HG03280 (cell line): ENCODE results near the gene PLPP6.
"Not testable (repeated sequence)": the region's sequence is repeated elsewhere in the genome, so short reads cannot be mapped to it uniquely, and the experiment has no call there.

Experiments
- ATAC-seq: cut with Tn5 transposase; IDR thresholded peaks from one replicate; pipeline ENCODE4 v1.9.1; 2021; ENCODE audit warnings: mild to moderate bottlenecking, moderate library complexity; ENCODE audit not compliant: unreplicated experiment

The PLPP6 gene

GRCh38 chr9:4662108-4662988 is at the start of gene PLPP6:
PLPP6 (plus strand) TSS chr9:4662294; CDS start chr9:4662376, 82 bp downstream.
- ATAC-seq: peak; percentile 81

GRCh38 chr9:4614627-4615026 is 47.5 kb upstream of the PLPP6 start:
- ATAC-seq: no peak

- no peak for ATAC-seq
These were observed 46.8 kb upstream of the PLPP6 start for GRCh38 chr9:4615251-4615650.

- no peak for ATAC-seq
These were observed 46.3 kb upstream of the PLPP6 start for GRCh38 chr9:4615778-4616177.

GRCh38 chr9:4617752-4618151 is 44.3 kb upstream of the PLPP6 start:
- no peak for ATAC-seq

- no peak for ATAC-seq
These were observed 43.4 kb upstream of the PLPP6 start for GRCh38 chr9:4618700-4619099.

GRCh38 chr9:4620057-4620765 is 41.9 kb upstream of the PLPP6 start:
- no peak for ATAC-seq

- ATAC-seq: no peak
These were observed 41.1 kb upstream of the PLPP6 start for GRCh38 chr9:4620881-4621555.

GRCh38 chr9:4622016-4622415 is 40.1 kb upstream of the PLPP6 start:
- ATAC-seq: no peak

- ATAC-seq: no peak
These were observed 31.3 kb upstream of the PLPP6 start for GRCh38 chr9:4630836-4631235.

GRCh38 chr9:4638968-4639367 is 23.1 kb upstream of the PLPP6 start:
- no peak for ATAC-seq

- ATAC-seq: no peak
These were observed 22.7 kb upstream of the PLPP6 start for GRCh38 chr9:4639420-4639819.

- no peak for ATAC-seq
These were observed 22.1 kb upstream of the PLPP6 start for GRCh38 chr9:4640027-4640426.

- ATAC-seq: no peak
These were observed 19.7 kb upstream of the PLPP6 start for GRCh38 chr9:4642351-4642750.

- no peak for ATAC-seq
These were observed 8.0 kb upstream of the PLPP6 start for GRCh38 chr9:4654084-4654483.

- ATAC-seq: no peak
These were observed 7.6 kb upstream of the PLPP6 start for GRCh38 chr9:4654538-4654937.

- not testable (repeated sequence) for ATAC-seq
These were observed 5.9 kb upstream of the PLPP6 start for GRCh38 chr9:4656196-4656595.

GRCh38 chr9:4656621-4657020 is 5.5 kb upstream of the PLPP6 start:
- no peak for ATAC-seq

GRCh38 chr9:4657426-4658159 is 4.5 kb upstream of the PLPP6 start:
- no peak for ATAC-seq

- not testable (repeated sequence) for ATAC-seq
These were observed 1.4 kb upstream of the PLPP6 start for GRCh38 chr9:4660665-4661064.

GRCh38 chr9:4661165-4661564 is 929 bp upstream of the PLPP6 start:
- no peak for ATAC-seq
